Stimulated activated CD4-positive, alpha-beta T cell treated with anti-CD3 and anti-CD28 coated beads, Interleukin-15, amount 100 ng/mL, for 1 hour (primary cell): ENCODE data around the gene CEBPB.
"Not testable (repeated sequence)": the region's sequence is repeated elsewhere in the genome, so short reads cannot be mapped to it uniquely, and the experiment has no call there.

Experiments used
- DNase-seq, 2 donors: peaks; one replicate each; pipeline ENCODE4 v3.0.0-alpha.2; 2020; ENCODE audit warnings: low read depth in 1 of 2, low spot score in 1 of 2

The CEBPB gene

GRCh38 chr20:50190251-50191064 lies at the start of gene CEBPB:
TSS of gene CEBPB (plus strand) at chr20:50190830. CDS start at chr20:50191034, 204 bp downstream.
- peak; percentile 68 to 76 for DNase-seq

GRCh38 chr20:50141018-50141675 lies 49.5 kb upstream of the CEBPB start:
- DNase-seq = no peak

GRCh38 chr20:50141811-50142561 lies 48.6 kb upstream of the CEBPB start:
- no peak for DNase-seq

GRCh38 chr20:50142812-50143211 lies 47.8 kb upstream of the CEBPB start:
- DNase-seq = no peak

GRCh38 chr20:50144362-50144761 lies 46.3 kb upstream of the CEBPB start:
- DNase-seq = no peak

GRCh38 chr20:50145566-50145965 lies 45.1 kb upstream of the CEBPB start:
- no peak for DNase-seq

GRCh38 chr20:50146214-50146613 lies 44.4 kb upstream of the CEBPB start:
- DNase-seq = no peak

- peak; percentile 55 for DNase-seq
Observed at GRCh38 chr20:50146732-50147662, 43.6 kb upstream of the CEBPB start.

GRCh38 chr20:50149481-50150254 lies 41.0 kb upstream of the CEBPB start:
- no peak for DNase-seq

GRCh38 chr20:50151034-50151743 lies 39.4 kb upstream of the CEBPB start:
- no peak for DNase-seq

GRCh38 chr20:50152394-50153152 lies 38.1 kb upstream of the CEBPB start:
- DNase-seq = no peak

- no peak for DNase-seq
Observed at GRCh38 chr20:50153153-50153499, 37.5 kb upstream of the CEBPB start.

- peak; percentile 62 to 71 for DNase-seq
Observed at GRCh38 chr20:50153500-50154377, 36.9 kb upstream of the CEBPB start, which contains the start of gene PEDS1. TSS of gene PEDS1 (minus strand) at chr20:50153723. CDS start at chr20:50153637, 86 bp downstream.

GRCh38 chr20:50161494-50161893 lies 29.1 kb upstream of the CEBPB start:
- not testable (repeated sequence) for DNase-seq

- DNase-seq = no peak
Observed at GRCh38 chr20:50163570-50164317, 26.9 kb upstream of the CEBPB start.

GRCh38 chr20:50165684-50166554 lies 24.7 kb upstream of the CEBPB start:
- DNase-seq = peak; percentile 56 to 74
